K562 (cell line): ENCODE measurements around the gene RNF41. TPM values are rescaled to one million over a fixed set of nuclear protein-coding genes. Genes with fewer than 3 reads are reported as not detected.

Experiments
- ARID3B ChIP-seq: fragments of 250-450 bp; sonication (Bioruptor Pico); IDR thresholded peaks from 2 replicates; pipeline ENCODE4 v1.4.0; 2020; ENCODE audit warnings: borderline replicate concordance
- BRF2 ChIP-seq: IDR thresholded peaks from 3 replicates; pipeline ENCODE4 v1.6.1; 2011; ENCODE audit warnings: borderline replicate concordance, mild to moderate bottlenecking; ENCODE audit not compliant: insufficient read length, insufficient read depth
- CUX1 ChIP-seq: fragments of 200-800 bp; sonication (Bioruptor generic); IDR thresholded peaks from 2 replicates; pipeline ENCODE4 v1.6.1; 2016; ENCODE audit warnings: missing genetic modification characterization, missing compliant biosample characterization
- NCOA2 ChIP-seq, 2 experiments: fragments of 450-650 bp; IDR thresholded peaks; 2 replicates each; pipeline ENCODE4 v1.6.1; 2018; ENCODE audit warnings: mild to moderate bottlenecking in 2 of 2, moderate library complexity in 1 of 2; ENCODE audit not compliant: partially characterized antibody in 2 of 2
- NCOA4 ChIP-seq: fragments of 450-650 bp; IDR thresholded peaks from 2 replicates; pipeline ENCODE4 v1.6.1; 2018; ENCODE audit warnings: mild to moderate bottlenecking; ENCODE audit not compliant: partially characterized antibody
- NEUROD1 ChIP-seq: fragments of 150-350 bp; IDR thresholded peaks from 2 replicates; pipeline ENCODE4 v1.6.1; 2014; ENCODE audit warnings: borderline replicate concordance, low read length, low read depth; ENCODE audit not compliant: partially characterized antibody
- NFIC ChIP-seq: fragments of 450-650 bp; IDR thresholded peaks from 2 replicates; pipeline ENCODE4 v1.6.1; 2017; ENCODE audit warnings: mild to moderate bottlenecking, inconsistent platforms
- TAF15 ChIP-seq: fragments of 200-400 bp; formaldehyde crosslinking; IDR thresholded peaks from 2 replicates; pipeline ENCODE4 v1.6.1; 2017; ENCODE audit warnings: mild to moderate bottlenecking, low read depth, low read length, moderate library complexity
- TAL1 ChIP-seq: fragments of 450-650 bp; IDR thresholded peaks from 2 replicates; pipeline ENCODE4 v1.6.1; 2016; ENCODE audit warnings: mild to moderate bottlenecking
- TSHZ1 ChIP-seq: fragments of 250-450 bp; sonication (Bioruptor Pico); IDR thresholded peaks from 2 replicates; pipeline ENCODE4 v1.4.0; 2020; ENCODE audit warnings: mild to moderate bottlenecking, moderate library complexity
- USF1 ChIP-seq: sonication (generic); formaldehyde crosslinking; IDR thresholded peaks from 2 replicates; pipeline ENCODE4 v1.9.0; 2022; ENCODE audit warnings: mild to moderate bottlenecking, missing genetic modification reagents
- ZKSCAN3 ChIP-seq: fragments of 250-450 bp; sonication (Bioruptor Pico); IDR thresholded peaks from 2 replicates; pipeline ENCODE4 v1.4.0; 2020
- ZNF121 ChIP-seq: sonication (generic); formaldehyde crosslinking; conservative IDR thresholded peaks from 2 replicates; pipeline ENCODE4 v1.8.0; 2022; ENCODE audit warnings: missing genetic modification reagents
- ZNF232 ChIP-seq: sonication (generic); formaldehyde crosslinking; IDR thresholded peaks from 2 replicates; pipeline ENCODE4 v1.8.0; 2022; ENCODE audit warnings: mild to moderate bottlenecking, missing genetic modification reagents
- ZNF263 ChIP-seq: sonication (generic); formaldehyde crosslinking; IDR thresholded peaks from 2 replicates; pipeline ENCODE4 v1.8.0; 2022; ENCODE audit warnings: mild to moderate bottlenecking, missing genetic modification reagents, borderline replicate concordance
- polyA plus RNA-seq, 8 experiments: library from polyadenylated mRNA; depleted of rRNA in 4 of 8; stranded (reverse) in 5 of 8; unstranded in 3 of 8; fragments of >200 nt; fragmentation: Nextera tagmentation in 2 of 8; fragmentation: Illumina TruSeq in 1 of 8; extraction: Ambion mirVana in 2 of 8; extraction: Trizol in 1 of 8; gene quantifications; 2 replicates each; pipeline versions ENCODE4 v1.2.1 to v1.2.3, GENCODE V29; 2011 to 2014; ENCODE audit warnings: inconsistent platforms in 1 of 8, missing spikeins in 1 of 8
- total RNA-seq, 7 experiments: library from RNA; depleted of rRNA in 6 of 7; stranded (reverse); fragments of >200 nt in 6 of 7; fragmentation: Illumina TruSeq in 2 of 7; extraction: Trizol in 2 of 7; gene quantifications; 2 replicates each; pipeline versions ENCODE4 v1.2.1 to v1.2.3, GENCODE V29; 2011 to 2021; ENCODE audit warnings: low replicate concordance in 1 of 7

Gene RNF41
- total and polyA plus RNA-seq, 9 of the 15 experiments (the other 6 are each of a cell fraction or from before 2014, with no cell fraction given), result 28.2 to 46.8 (median 33.8) TPM

- TF ChIP-seq CUX1 (CRISPR knock-in tag) (no peak), BRF2 (no peak), NCOA2 (IDR thresholded peaks at IDR 0.05; ENCODE audit: partially characterized antibody in 2 of 2) (no peak), TAF15 (no peak), ARID3B (CRISPR knock-in tag) (no peak), NCOA4 (no peak), ZNF232 (no peak), TSHZ1 (no peak), NEUROD1 (peak; percentile 84), USF1 (CRISPR knock-in tag) (peak; percentile 80), ZNF263 (CRISPR knock-in tag) (peak; percentile 54; the same call in 1 of the 2 replicates), TAL1 (no peak), ZKSCAN3 (CRISPR knock-in tag) (no peak), ZNF121 (CRISPR knock-in tag) (0 out of 2 replicates have a peak, but pooled peaks have one; percentile 0), NFIC (no peak)
Observed at GRCh38 chr12:56224102-56224701, 2.5 kb upstream of the RNF41 start, which contains the start of gene NABP2 (continued).
